Measurements from ENCODE around the gene FBXL2. TPM values are rescaled to one million over a fixed set of nuclear protein-coding genes. Genes with fewer than 3 reads are reported as not detected.

FBXL2 gene
- total and polyA plus RNA-seq, 2 of the 8 experiments (the other 6 are each of a cell fraction or from before 2014, with no cell fraction given) = 3.1 to 5.4 TPM

DNA sequence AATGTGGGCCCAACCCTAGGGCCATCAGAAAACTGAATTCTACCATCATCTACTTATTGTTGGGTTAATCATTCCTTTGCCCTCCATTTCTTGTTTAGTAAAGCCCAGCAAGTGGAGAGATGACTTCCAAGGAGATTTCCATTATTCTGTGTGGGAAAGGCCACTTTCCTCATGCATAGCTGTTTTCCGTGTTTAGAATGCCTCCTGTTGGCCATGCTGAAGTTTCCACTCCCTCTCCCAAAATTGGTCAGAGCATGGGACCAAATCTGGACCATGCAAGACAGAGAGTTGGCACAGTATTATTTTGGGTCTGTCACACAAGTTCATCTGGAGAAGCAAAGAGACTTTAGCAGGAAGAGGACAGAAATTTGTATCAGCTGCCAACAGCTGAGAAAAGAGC is 43.4 kb upstream of the FBXL2 start:
- Histone ChIP-seq H3K23ac (ENCODE audit: insufficient read length) (no peak overlapping the region), H2AK5ac (ENCODE audit: low read depth, low read length) (no peak overlapping the region), H3K9me3 (ENCODE audit: insufficient read depth in 2 of 2, low read depth in 1 of 2, low read length in 1 of 2) (no peaks in the 10 kb centered on the region), H2BK12ac (ENCODE audit: low read depth, low read length) (no peak overlapping the region), H4K20me1 (replicated peaks in 1 of 2; ENCODE audit: control insufficient read depth in 1 of 2, insufficient read depth in 2 of 2, low read length in 2 of 2) (no peaks in the 10 kb centered on the region), H2BK5ac (ENCODE audit: low read depth, low read length) (no peak overlapping the region), H2BK15ac (ENCODE audit: low read length) (no peak overlapping the region), H3K18ac (ENCODE audit: extremely low read depth, low read length) (no peak overlapping the region), H3K4ac (replicated peaks; ENCODE audit: insufficient read length, low read depth, low read length) (no peak overlapping the region), H3K4me1 (replicated peaks in 1 of 4; ENCODE audit: control insufficient read depth in 3 of 4, insufficient read depth in 4 of 4, low read length in 3 of 4) (no peaks in the 10 kb centered on the region), H3K14ac (ENCODE audit: insufficient read length) (no peak overlapping the region), H2BK120ac (replicated peaks; ENCODE audit: low read depth, low read length) (no peak overlapping the region), H2AFZ (ENCODE audit: low read length) (no peak overlapping the region), H3K79me1 (ENCODE audit: low read depth, low read length) (no peaks in the 10 kb centered on the region), H3K36me3 (ENCODE audit: control insufficient read depth in 2 of 4, insufficient read depth in 4 of 4, low read length in 3 of 4) (no peaks in the 10 kb centered on the region), H2BK20ac (ENCODE audit: low read length) (no peak overlapping the region), H3K4me2 (ENCODE audit: insufficient read depth in 1 of 2, low read depth in 2 of 2, low read length in 2 of 2) (no peak overlapping the region), H3K27me3 (replicated peaks in 1 of 4; ENCODE audit: control insufficient read depth in 3 of 4, extremely low read depth in 1 of 4, insufficient read depth in 3 of 4, low read length in 3 of 4) (no peaks in the 10 kb centered on the region), H3K4me3 (ENCODE audit: extremely low read depth in 1 of 4, insufficient read depth in 2 of 4, low read depth in 3 of 4, low read length in 4 of 4) (no peak overlapping the region), H4K8ac (ENCODE audit: extremely low read depth, insufficient read depth, low read length) (no peak overlapping the region), H4K5ac (ENCODE audit: insufficient read length, low read depth, low read length) (no peak overlapping the region), H3K9ac (replicated peaks in 1 of 4; ENCODE audit: extremely low read depth in 1 of 4, low read depth in 3 of 4, low read length in 3 of 4) (no peak overlapping the region), H3K56ac (replicated peaks; ENCODE audit: insufficient read length, low read depth, low read length) (no peak overlapping the region), H4K91ac (replicated peaks; ENCODE audit: insufficient read length, low read length) (no peak overlapping the region), H3K27ac (ENCODE audit: low read depth, low read length) (no peak overlapping the region), H3K79me2 (ENCODE audit: control insufficient read depth in 1 of 2, insufficient read depth in 2 of 2, low read length in 2 of 2) (no peaks in the 10 kb centered on the region), H3K23me2 (ENCODE audit: low read depth, low read length) (no peaks in the 10 kb centered on the region)
- ChIA-PET CTCF (ENCODE audit: partially characterized antibody) (interaction anchor here (0.6 to 2.9 kb wide), 4 partner anchors 9 to 102 kb away, joined by 3 to 7 read pairs (median 4); no protein-coding TSS in a partner anchor), POLR2A (ENCODE audit: partially characterized antibody) (no interaction called here)
- DNase-seq (ENCODE audit: low read depth in 1 of 2, low spot score in 2 of 2) (no peak), FAIRE-seq (no peak)
- 85% methylated on average over 1 of the region's 1 CpG; no CpG with 5 or more reads in 1 of the 2 experiments for WGBS, 2 experiments (ENCODE audit: extremely low coverage in 1 of 2, insufficient coverage in 1 of 2, insufficient read length in 1 of 2, insufficient replicate concordance in 2 of 2, low coverage in 1 of 2, low lambda C conversion rate in 2 of 2, missing lambda C conversion rate in 1 of 2)
- TF ChIP-seq CEBPB (IDR thresholded peaks at IDR 0.05; ENCODE audit: low read depth, low read length) (no peak), RAD21 (IDR thresholded peaks at IDR 0.05 in 1 of 2, conservative IDR thresholded peaks at IDR 0.05 in 1 of 2; ENCODE audit: low read depth in 2 of 2, low read length in 2 of 2) (peak in 1 of 2 experiments; percentile 8; a peak in 1 of 4 replicates)

Data from H1 (cell line).